Endothelial cell of hepatic sinusoid (primary cell): ENCODE results near the gene SEBOX.
"Not testable (repeated sequence)": the region's sequence is repeated elsewhere in the genome, so short reads cannot be mapped to it uniquely, and the experiment has no call there.

Experiments
- in situ Hi-C: cut with HindIII; loops from 2 replicates; pipeline ENCODE4 v1.10.0; 2017; ENCODE audit warnings: low sequenced_read_pairs

Gene SEBOX

DNA sequence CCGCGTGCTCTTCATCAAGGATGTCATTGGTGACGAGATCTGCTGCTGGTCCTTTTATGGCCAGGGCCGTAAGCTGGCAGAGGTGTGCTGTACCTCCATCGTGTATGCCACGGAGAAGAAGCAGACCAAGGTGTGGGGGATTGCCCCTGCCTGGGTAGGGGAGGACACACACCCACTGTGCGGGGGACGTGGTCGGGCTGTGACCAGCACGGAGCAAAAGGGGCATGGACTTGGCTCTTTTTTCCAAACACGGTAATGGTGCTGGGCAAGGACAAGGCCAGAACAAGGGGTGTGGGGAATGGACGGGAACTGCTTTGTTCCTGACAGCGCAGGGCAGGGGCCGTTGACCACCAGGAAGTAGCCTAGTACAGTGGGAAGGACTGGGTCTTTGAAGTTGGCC is 22.7 kb downstream of the SEBOX start:
- in situ Hi-C loops, result no loop called here

- in situ Hi-C loops, result no loop called here
Observed at GRCh38 chr17:28341516-28341915, 23.5 kb downstream of the SEBOX start.

DNA sequence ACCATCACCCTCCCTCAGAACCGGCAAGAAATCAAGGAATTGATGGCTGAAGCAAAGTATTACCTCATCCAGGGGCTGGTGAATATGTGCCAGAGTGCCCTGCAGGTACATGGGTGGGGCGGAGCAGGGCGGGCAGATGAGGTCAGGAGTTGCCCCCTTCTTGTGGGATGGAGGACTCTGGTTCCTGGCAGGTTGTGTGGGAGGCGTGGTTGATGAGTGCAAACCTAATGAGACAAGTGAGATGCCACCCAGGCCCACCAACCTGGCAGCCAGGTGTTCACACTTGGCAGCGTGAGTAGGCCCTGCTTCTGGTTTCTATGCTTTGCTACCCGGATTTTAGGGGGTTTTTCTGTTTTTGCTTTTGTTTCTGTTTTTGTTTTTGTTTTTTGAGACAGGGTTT is 24.6 kb downstream of the SEBOX start:
- in situ Hi-C loops, result no loop called here

DNA sequence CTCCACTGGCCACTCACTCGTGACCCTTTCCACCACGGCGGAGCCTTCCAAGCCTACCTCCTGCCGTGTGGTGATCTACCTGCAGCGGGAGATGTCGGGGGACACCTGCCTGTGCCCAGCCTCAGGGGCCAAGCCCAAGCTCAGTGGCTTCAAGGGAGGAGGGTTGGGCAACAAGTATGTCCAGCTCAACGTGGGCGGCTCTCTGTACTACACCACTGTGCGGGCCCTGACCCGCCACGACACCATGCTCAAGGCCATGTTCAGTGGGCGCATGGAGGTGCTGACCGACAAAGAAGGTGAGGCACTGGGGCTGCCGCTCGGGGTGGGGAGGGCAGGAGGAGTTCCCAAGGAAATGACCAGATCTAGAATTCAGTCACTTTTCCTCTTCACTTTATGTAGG is 25.6 kb downstream of the SEBOX start:
- in situ Hi-C loops, result no loop called here

DNA sequence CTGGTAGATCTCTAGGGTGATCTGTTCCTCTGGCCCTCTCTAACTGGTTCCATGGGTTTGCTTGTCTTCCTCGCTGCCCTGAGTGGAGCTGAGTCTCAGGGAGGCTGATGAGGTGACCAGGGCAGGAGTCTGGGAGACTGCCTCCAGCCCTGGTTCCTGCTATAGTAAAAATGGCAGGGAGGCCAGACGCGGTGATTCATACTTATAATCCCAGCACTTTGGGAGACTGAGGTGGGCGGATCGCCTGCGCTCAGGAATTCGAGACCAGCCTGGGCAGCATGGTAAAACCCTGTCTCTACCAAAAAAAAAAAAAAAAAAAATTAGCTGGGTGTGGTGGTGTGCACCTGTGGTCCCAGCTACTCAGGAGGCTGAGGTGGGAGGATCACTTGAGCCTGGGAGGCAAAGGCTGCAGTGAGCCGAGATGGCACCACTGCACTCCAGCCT is 26.2 kb downstream of the SEBOX start:
- in situ Hi-C loops, result not testable (repeated sequence)

- in situ Hi-C loops, result no loop called here
Observed at GRCh38 chr17:28338056-28338768, 26.8 kb downstream of the SEBOX start.

DNA sequence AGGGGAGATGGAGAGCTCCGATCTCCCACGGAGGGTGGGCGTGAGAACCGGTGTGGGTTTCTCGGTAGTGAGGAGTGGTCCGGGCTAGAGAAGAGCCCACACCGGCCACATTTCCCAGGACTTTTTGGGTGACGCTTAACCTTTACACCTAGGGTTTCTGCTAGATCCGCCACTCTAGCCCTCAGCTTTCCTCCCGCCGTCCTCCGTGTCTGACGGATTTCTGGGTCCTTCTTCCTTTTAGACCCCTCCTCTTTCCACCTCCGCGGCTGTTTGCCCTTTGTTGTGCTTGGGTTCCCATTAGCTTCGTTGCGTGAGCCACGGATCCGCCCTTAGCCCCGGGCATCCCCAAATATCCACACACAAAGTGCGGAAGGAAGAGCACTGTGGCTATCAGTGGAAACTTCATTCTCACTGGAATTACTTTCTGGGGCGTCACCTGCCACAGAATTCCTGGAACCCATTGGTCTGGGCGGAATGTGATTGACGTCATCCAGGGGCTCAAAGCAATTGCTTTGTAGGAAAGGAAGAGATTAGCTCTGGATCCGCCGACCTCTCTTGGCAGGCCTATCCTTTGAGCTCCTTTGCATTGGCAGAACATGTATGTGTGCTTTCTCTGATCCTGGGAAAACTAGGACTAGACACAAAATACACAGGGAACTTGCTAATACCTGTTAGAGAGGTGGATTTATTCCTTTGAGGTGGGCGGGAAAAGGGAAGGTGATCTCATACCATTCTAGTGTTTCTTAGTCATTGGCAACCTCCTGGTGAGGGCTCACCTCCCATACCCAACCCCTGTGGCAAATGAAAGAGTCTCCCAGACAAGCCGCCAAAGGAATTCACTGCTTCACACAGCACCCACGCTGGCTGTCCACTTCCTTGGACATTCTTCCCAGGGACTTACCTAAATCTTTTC is 28.8 kb downstream of the SEBOX start:
- in situ Hi-C loops, result no loop called here

DNA sequence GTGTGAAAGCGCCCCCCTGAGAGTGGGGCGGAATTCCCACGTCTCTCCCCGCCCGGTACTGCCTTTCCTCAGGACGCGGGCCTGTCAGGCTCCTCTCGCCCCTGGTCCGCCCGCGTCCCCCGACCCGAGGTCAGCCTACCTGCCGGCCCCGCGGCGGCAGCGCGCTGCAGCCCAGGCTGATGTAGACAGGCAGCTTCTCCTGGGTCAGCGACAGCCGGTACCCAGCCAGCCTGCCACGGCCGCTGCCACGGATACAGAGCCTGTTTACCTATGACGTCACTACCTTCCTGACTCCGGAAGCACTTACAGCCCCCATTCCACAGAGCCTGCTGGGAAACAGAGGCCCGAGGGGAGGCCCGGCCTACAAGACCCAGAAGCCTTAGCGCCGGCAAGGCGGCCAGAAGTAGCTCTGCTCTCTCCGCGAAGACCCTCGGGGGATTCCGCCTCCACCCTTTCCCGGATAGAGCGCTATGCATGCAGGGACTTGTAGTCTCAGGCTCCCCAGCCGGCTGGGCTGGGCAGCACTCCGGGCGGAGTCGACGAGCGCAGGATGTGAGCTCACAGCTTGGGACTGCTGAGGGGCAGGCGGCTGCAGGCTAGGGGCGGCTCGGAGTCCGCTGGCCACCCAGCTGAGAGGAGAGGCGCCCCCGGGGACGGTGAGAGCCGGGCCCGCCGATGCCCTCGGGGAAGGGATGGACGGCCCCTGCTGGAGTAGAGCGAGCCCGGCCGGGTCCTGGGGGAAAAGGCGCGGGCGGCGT is 29.6 kb downstream of the SEBOX start, which contains the start of the genes IFT20 and TNFAIP1:
Gene IFT20, minus strand, starts transcription at position 272 of the 758 bp plus-strand sequence. CDS start 3,487 bp downstream, outside the sequence.
Gene TNFAIP1, plus strand, starts transcription at position 561 of the 758 bp plus-strand sequence. CDS start 3,761 bp downstream, outside the sequence.
- in situ Hi-C loops, result no loop called here

GRCh38 chr17:28334666-28335200 is 30.3 kb downstream of the SEBOX start:
- in situ Hi-C loops, result no loop called here

- in situ Hi-C loops, result no loop called here
Observed at GRCh38 chr17:28334171-28334570, 30.8 kb downstream of the SEBOX start.

DNA sequence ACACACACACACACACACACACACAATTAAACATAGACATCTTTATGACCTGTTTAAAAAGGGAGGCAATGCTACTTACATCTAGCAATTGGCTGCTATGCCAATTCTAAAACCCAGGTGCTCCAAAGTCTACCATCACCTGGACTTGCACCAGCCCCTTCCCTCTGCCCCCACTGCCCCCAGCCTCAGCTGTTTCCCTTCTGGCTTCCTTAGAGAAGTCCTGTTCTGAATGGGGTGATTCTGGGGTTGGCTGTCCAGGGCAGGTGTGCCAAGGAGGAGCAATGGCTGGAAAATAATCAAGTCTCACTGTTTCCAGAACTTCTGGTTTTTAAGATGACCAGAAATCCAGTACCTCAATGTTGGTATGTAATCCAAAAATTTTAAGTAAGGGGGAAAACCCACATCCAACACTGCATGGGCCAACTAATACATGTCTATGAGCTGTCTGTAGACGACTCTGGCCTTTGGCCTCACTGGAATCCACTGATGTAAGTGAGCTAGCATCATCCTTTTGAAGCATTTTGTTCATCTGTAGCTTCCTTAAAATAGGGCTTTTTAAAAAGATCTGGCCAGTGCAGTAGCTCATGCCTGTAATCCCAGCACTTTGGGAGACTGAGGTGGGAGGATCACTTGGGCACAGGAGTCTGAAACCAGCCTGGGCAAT is 31.8 kb downstream of the SEBOX start:
- in situ Hi-C loops, result no loop called here

GRCh38 chr17:28331891-28332420 is 33.0 kb downstream of the SEBOX start:
- in situ Hi-C loops, result no loop called here

DNA sequence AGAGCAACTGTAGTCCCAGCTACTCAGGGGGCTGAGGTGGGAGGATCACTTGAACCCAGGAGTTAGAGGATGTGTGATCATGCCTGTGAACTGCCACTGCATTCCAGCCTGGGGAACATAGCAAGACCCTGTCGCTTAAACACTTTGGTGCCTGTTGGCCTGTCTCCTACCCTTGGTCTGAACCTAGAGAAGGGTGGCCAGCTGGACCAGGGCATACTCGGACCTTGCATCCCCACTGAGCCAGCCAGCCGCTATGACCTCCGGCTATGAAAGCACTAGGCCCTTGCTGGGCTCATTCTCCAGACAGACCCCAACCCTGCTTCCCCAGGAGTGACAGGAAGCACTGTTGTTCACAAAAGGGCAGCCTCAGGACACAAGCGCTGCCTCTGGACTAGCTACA is 34.3 kb downstream of the SEBOX start:
- in situ Hi-C loops, result no loop called here

DNA sequence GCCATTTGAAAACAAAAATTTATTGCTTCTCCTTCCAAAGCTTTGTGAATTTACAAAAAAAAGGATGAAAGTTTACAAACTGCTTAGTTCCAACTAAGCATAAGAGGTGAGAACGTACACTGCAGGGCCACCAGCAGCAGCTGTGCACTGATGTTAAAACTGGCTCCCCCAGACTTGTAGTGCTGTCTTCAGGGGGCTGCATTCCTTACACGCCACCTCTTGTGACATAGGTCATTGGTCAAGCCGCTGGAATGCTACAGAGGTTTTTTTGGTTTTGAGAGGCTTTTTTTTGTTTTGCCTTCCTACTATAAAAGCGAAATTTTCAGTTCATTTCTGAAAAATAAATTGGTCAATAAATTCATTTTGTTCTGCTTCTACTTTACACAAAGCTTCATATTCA is 36.7 kb downstream of the SEBOX start:
- in situ Hi-C loops, result no loop called here

DNA sequence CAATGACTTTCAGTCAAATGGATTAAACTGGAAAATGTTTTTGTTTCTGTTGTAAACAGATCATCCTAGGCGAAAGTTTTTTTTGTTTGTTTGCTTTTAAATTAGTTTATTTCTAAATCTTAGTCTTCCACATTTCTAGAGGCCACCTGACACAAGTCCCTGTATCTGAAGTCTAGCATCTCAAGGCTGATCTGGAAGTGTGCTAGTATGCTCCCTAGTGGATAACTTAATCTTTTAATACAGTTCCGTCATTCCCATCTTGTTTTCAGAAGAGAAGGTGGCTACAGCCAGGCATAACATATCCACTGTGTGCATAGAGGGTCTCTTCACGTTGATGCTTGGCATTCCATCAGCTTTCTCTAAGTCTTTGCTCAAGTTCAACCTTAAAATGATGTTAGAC is 37.3 kb downstream of the SEBOX start:
- in situ Hi-C loops, result no loop called here

DNA sequence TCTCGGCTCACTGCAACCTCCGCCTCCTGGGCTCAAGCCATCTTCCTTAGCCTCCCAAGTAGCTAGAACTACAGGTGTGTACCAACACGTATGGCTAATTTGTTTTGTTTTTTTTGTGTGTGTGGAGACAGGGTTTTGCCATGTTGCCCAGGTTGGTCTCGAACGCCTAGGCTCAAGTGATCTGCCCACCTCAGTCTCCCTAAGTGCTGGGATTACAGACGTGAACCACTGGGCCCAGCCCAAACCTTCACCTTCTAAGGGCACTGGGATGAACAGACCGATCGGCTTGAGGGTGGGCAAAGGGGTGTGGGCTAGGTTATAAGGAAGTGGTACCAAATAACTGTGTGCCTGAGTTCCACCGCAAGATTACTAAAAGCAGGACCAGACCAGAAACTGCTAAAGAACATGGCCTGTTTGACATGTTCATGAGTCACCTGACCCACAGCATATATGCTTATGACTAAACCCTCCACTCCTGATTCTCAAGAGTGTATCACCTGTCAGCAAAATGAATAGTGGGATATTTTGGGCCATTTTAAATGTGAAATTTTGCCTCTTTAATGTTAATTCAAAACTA is 37.9 kb downstream of the SEBOX start:
- in situ Hi-C loops, result no loop called here

DNA sequence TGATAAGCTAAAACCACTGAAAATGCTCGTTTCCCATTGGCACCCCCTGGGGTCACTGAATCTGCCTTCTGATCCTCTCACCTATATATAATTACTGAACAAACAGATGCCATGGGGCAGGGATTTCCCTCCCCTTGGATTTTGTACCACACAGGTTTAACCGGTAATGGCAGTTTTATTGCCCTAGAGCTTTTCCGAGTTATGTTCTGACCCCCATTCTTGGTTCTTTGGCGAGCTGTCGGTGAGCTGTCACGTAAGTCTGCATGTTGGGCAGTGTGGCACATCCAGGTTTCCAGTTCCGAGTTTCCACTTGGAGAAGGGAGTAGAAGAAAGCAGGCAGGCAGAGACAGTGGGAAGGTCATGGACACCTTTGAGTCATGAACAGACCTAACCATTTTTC is 38.9 kb downstream of the SEBOX start:
- in situ Hi-C loops, result no loop called here

DNA sequence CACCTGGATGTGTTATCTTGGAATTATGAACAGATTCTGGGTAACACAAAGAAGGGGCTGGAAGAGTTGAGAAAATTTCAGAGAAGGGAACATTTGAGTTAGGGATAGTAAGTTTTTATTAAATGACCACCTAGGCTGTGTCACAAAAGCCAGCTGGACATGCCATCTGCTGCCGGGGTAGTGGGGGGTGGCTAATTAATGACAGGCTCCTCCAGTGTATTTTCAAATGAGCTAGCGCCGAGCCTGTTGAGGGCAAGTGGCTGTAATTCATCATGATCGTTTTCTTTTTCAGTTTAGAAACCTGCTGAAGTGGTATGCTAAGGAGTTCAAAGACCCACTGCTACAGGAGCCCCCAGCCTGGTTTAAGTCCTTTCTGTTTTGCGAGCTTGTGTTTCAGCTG is 39.8 kb downstream of the SEBOX start:
- in situ Hi-C loops, result no loop called here

DNA sequence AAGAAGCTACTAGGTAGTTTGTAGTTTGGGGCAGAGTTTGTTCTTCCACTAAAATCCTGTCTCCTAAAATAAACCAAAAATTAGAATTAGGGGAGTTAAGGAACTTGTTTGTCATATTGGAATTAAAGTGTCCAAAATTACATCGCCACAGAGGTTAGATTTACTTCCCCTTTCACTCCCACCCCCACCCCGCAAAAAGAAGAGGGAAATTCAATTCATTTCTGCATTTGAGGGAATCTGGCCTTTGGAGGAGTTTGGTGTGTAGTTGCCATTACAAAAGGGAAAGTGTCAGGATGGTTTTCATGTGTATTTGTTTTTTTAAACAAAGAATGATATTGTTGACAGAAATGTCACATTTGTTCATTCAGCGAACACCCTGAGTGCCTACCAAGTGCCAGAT is 40.2 kb downstream of the SEBOX start:
- in situ Hi-C loops, result no loop called here

DNA sequence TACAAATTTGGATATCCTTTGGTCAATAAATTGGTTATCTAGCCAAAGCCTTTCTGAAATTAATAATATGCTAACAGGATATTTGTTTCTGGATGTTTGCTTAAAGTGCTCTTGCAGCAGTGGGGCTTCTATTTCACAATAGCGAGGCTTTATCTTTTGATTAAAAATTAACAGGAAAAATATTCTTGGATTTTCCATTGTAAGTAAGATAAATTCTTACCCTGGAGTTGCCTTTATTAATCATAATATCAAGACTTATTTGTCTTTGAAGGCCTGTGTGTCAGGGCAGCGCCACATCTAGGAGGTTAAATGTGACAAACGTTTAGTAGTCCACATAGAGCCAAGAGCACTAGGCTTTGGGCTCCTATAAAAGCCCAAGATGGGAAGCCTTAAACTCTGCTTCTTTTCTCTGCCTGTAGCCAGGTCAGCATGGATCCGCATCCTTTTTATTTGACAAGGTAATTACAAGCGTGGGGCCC is 40.7 kb downstream of the SEBOX start:
- in situ Hi-C loops, result no loop called here
